Parathyroid adenoma (tissue), 2 donors: ENCODE data around the gene MAP3K3.

Experiments
- H2AFZ ChIP-seq: fragments of 300-600 bp; sonication (generic); one replicate; pipeline ENCODE4 v1.7.0; 2017; ENCODE audit warnings: antibody characterized with exemption, mild to moderate bottlenecking
- H3K27ac ChIP-seq: fragments of 300-600 bp; sonication (generic); one replicate; pipeline ENCODE4 v1.7.0; 2017
- H3K27me3 ChIP-seq: fragments of 300-600 bp; sonication (generic); one replicate; pipeline ENCODE4 v1.7.0; 2017; ENCODE audit warnings: low read length; ENCODE audit not compliant: control insufficient read depth, insufficient read depth
- H3K36me3 ChIP-seq: fragments of 300-600 bp; sonication (generic); one replicate; pipeline ENCODE4 v1.7.0; 2017; ENCODE audit warnings: low read length; ENCODE audit not compliant: control insufficient read depth, insufficient read depth
- H3K4me1 ChIP-seq: fragments of 300-600 bp; sonication (generic); one replicate; pipeline ENCODE4 v1.7.0; 2017; ENCODE audit warnings: control low read depth
- H3K4me2 ChIP-seq: fragments of 300-600 bp; sonication (generic); one replicate; pipeline ENCODE4 v1.7.0; 2017; ENCODE audit warnings: low read length
- H3K4me3 ChIP-seq: fragments of 300-600 bp; sonication (generic); one replicate; pipeline ENCODE4 v1.7.0; 2017; ENCODE audit warnings: low read depth, low read length
- H3K79me2 ChIP-seq: fragments of 300-600 bp; sonication (generic); one replicate; pipeline ENCODE4 v1.7.0; 2017; ENCODE audit warnings: control low read depth
- H3K9ac ChIP-seq: fragments of 300-600 bp; sonication (generic); one replicate; pipeline ENCODE4 v1.7.0; 2017; ENCODE audit warnings: mild to moderate bottlenecking
- H3K9me3 ChIP-seq: fragments of 300-600 bp; sonication (generic); one replicate; pipeline ENCODE4 v1.7.0; 2017; ENCODE audit warnings: low read length; ENCODE audit not compliant: control insufficient read depth
- TF ChIP-seq, protein P1 (sequence below): fragments of 300-600 bp; sonication (generic); IDR thresholded peaks from one replicate; pipeline ENCODE4 v1.7.0; 2017; ENCODE audit warnings: antibody characterized with exemption, mild to moderate bottlenecking
- donor health status: primary hyperparathyroidism.

The MAP3K3 gene

DNA sequence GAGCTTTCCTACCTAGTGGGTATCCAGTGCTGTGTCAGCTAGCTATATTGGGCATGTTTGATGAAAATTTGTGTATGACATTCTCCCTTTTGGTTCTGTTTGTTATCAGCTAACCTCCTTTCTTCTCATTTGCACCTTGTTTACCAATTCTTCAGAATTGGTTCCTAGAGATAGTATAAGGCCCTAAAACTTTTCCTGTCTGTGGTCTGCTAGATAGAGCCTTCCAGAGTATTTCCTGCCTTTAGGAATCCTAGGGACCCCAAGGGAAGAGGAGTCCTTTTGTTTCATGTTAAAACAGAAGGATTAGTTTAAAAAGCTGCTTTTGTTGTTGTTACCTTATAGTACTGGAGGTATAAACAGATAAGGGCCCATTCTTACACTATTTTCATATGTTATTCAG lies 11.5 kb downstream of the MAP3K3 start:
- H3K9ac ChIP-seq, result no peak overlapping the region

DNA sequence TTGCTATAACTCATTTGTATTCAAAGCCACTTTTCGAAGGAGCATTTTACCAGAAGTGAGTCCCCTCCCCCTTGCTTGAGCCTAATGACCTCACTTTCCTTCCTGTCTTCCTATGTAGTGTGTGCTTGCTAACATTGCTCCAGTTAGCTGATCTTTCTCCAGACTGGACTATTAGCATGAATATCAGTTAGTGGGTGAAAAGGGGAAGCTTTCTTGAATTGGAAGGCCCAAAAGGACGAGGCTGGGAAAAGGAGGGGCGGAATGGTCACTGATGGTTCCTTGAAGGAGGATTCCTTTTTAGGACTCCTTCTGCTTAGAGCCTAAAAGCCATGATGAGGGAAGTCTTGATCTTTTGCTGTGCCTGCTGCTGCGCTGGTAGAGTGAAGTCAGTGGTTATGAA lies 11.9 kb downstream of the MAP3K3 start:
- Histone ChIP-seq H3K4me2 (no peak overlapping the region), H3K9me3 (no peaks in the 10 kb centered on the region), H2AFZ (no peak overlapping the region), H3K4me3 (no peak overlapping the region), H3K79me2 (peaks cover 53% of the 10 kb centered on the region), H3K4me1 (no peaks in the 10 kb centered on the region), H3K27me3 (no peaks in the 10 kb centered on the region), H3K27ac (peak overlapping the region; percentile 44), H3K9ac (no peak overlapping the region), H3K36me3 (no peaks in the 10 kb centered on the region)
- TF ChIP-seq, protein P1, sequence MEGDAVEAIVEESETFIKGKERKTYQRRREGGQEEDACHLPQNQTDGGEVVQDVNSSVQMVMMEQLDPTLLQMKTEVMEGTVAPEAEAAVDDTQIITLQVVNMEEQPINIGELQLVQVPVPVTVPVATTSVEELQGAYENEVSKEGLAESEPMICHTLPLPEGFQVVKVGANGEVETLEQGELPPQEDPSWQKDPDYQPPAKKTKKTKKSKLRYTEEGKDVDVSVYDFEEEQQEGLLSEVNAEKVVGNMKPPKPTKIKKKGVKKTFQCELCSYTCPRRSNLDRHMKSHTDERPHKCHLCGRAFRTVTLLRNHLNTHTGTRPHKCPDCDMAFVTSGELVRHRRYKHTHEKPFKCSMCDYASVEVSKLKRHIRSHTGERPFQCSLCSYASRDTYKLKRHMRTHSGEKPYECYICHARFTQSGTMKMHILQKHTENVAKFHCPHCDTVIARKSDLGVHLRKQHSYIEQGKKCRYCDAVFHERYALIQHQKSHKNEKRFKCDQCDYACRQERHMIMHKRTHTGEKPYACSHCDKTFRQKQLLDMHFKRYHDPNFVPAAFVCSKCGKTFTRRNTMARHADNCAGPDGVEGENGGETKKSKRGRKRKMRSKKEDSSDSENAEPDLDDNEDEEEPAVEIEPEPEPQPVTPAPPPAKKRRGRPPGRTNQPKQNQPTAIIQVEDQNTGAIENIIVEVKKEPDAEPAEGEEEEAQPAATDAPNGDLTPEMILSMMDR, result no peak

More for the DNA sequence above, 11.5 kb downstream of the MAP3K3 start:
- Histone ChIP-seq H3K4me3 (no peak overlapping the region), H3K9me3 (no peaks in the 10 kb centered on the region), H3K36me3 (no peaks in the 10 kb centered on the region), H3K4me1 (no peaks in the 10 kb centered on the region), H3K27me3 (no peaks in the 10 kb centered on the region), H3K4me2 (no peak overlapping the region), H3K79me2 (peaks cover 58% of the 10 kb centered on the region), H3K27ac (peak overlapping the region; percentile 44), H2AFZ (no peak overlapping the region)
- TF ChIP-seq, protein P1, result no peak

DNA sequence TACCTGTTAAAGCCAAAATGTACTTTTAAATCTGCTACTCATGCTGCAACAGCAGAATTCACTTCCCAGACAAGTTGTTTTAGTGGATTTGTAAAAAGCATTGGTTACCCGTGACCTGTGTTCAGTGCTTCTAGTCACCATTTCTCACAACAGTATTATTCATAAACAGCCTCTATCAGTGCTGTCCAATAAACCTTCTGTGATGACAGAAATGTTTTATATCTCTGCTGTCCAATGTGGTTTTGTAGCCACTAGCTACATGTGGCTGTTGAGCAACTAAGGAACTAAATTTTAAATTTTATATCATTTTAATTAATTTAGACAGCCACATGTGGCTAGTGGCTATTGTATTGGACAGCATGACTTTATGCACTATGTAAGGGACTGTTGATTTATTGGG lies 12.6 kb downstream of the MAP3K3 start:
- Histone ChIP-seq H3K27me3 (no peaks in the 10 kb centered on the region), H3K27ac (no peak overlapping the region), H3K4me3 (no peak overlapping the region), H2AFZ (no peak overlapping the region), H3K4me1 (no peaks in the 10 kb centered on the region), H3K36me3 (no peaks in the 10 kb centered on the region), H3K9me3 (no peaks in the 10 kb centered on the region), H3K79me2 (peaks cover 53% of the 10 kb centered on the region), H3K4me2 (no peak overlapping the region), H3K9ac (no peak overlapping the region)
- TF ChIP-seq, protein P1, result no peak

DNA sequence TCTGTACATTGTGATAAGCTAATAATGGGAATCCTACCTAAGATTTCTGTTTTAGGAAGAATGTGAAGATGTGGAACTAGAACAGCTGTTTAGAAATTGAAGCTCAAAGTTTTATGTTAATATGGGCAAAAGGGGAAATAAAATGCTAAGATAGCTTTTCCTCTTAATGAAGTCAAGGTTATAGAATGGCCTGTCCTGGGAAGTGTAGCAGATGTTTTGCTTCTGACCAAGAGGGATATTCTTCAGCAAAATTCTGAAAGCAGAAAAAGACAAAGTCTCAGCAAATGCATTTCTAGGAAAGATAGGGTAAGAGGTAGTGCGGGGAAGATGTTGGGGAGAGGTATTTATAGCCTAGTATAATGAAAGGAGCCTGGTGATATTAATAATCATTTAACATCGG lies 13.1 kb downstream of the MAP3K3 start:
- H3K4me3 ChIP-seq, result no peak overlapping the region
- no peak overlapping the region for H3K9ac ChIP-seq
- no peaks in the 10 kb centered on the region for H3K9me3 ChIP-seq
- H3K27me3 ChIP-seq, result no peaks in the 10 kb centered on the region
- TF ChIP-seq, protein P1, result no peak
- no peak overlapping the region for H2AFZ ChIP-seq
- H3K79me2 ChIP-seq, result peaks cover 52% of the 10 kb centered on the region
- H3K36me3 ChIP-seq, result no peaks in the 10 kb centered on the region
- H3K27ac ChIP-seq, result no peak overlapping the region
- H3K4me1 ChIP-seq, result no peaks in the 10 kb centered on the region
- H3K4me2 ChIP-seq, result no peak overlapping the region

DNA sequence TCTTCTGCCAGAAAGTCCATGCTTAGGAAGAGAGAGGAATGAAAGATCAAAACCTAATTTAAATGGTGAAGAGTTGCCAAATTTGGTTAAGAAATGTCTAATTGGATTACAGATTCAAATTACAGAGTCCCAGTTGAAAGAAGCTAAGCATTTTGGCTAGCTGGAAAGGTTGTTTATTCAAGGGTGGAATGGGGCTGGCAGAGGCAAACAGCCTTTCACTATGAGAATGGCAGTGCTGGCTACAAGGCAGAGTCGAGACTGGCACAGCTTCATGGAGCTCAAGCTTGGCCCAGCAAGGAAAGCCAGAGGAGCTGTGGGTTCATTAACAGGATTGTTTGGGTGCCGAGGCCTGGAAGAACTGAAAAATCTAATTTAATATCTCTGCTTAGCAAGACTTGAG lies 13.6 kb downstream of the MAP3K3 start:
- Histone ChIP-seq H3K4me2 (no peak overlapping the region), H3K79me2 (peaks cover 51% of the 10 kb centered on the region), H3K4me1 (no peaks in the 10 kb centered on the region), H3K27ac (no peak overlapping the region), H3K36me3 (no peaks in the 10 kb centered on the region), H2AFZ (no peak overlapping the region), H3K27me3 (no peaks in the 10 kb centered on the region), H3K9ac (no peak overlapping the region), H3K4me3 (no peak overlapping the region), H3K9me3 (no peaks in the 10 kb centered on the region)
- TF ChIP-seq, protein P1, result no peak
